Kidney (tissue), 14 donors: ENCODE results near the gene DAPK3. TPM values are rescaled to one million over a fixed set of nuclear protein-coding genes. Genes with fewer than 3 reads are reported as not detected.
A peak's percentile ranks its signal among the peaks of the same experiment; 100 is the strongest.

ENCODE experiments used
- DNase-seq, 5 donors: peaks; one replicate each; pipeline ENCODE4 v3.0.0-alpha.2; 2013 to 2020
- FAIRE-seq: peaks from 2 replicates; lab custom pipeline; 2012; peaks lifted over from hg19 to GRCh38; lab: Jason Lieb, UNC
- H3K27ac ChIP-seq, 2 donors: one replicate each; pipeline ENCODE4 v1.7.0; 2013; ENCODE audit warnings: low read depth in 2 of 2, low read length in 2 of 2, inconsistent platforms in 1 of 2
- H3K27me3 ChIP-seq: one replicate; pipeline ENCODE4 v1.7.1; 2013; ENCODE audit warnings: low read length, inconsistent platforms; ENCODE audit not compliant: control insufficient read depth, insufficient read depth
- H3K36me3 ChIP-seq, 3 donors: one replicate each; pipeline versions ENCODE4 v1.7.0 to v1.7.1; 2013; ENCODE audit warnings: low read length in 3 of 3, control low read depth in 1 of 3, inconsistent platforms in 1 of 3; ENCODE audit not compliant: insufficient read depth in 3 of 3, control insufficient read depth in 2 of 3
- H3K4me1 ChIP-seq, 3 donors: one replicate each; pipeline versions ENCODE4 v1.7.0 to v1.7.1; 2013; ENCODE audit warnings: low read length in 3 of 3, inconsistent platforms in 1 of 3, low read depth in 1 of 3; ENCODE audit not compliant: control insufficient read depth in 2 of 3, insufficient read depth in 2 of 3
- H3K4me3 ChIP-seq, 3 donors: one replicate each; pipeline versions ENCODE4 v1.7.0 to v1.8.1; 2013; ENCODE audit warnings: low read length in 3 of 3, control low read depth in 1 of 3, inconsistent platforms in 1 of 3
- H3K9ac ChIP-seq, 3 donors: one replicate each; pipeline versions ENCODE4 v1.7.0 to v1.7.1; 2013; ENCODE audit warnings: low read length in 3 of 3, control low read depth in 1 of 3, inconsistent platforms in 1 of 3
- H3K9me3 ChIP-seq, 3 donors: one replicate each; pipeline versions ENCODE4 v1.7.0 to v1.7.1; 2013; ENCODE audit warnings: low read length in 3 of 3, control low read depth in 1 of 3, inconsistent platforms in 1 of 3; ENCODE audit not compliant: control insufficient read depth in 2 of 3, insufficient read depth in 1 of 3
- CTCF ChIP-seq: IDR thresholded peaks from 3 replicates; pipeline ENCODE4 v1.5.1; 2012; ENCODE audit warnings: mild to moderate bottlenecking, moderate library complexity, borderline replicate concordance; ENCODE audit not compliant: insufficient read depth; ENCODE audit errors: extremely low read depth
- intact Hi-C: fragments of 100-400 bp; cut with DNase I; formaldehyde crosslinking; loops from one replicate; pipeline ENCODE4 v1.11.1; 2022
- polyA plus RNA-seq: library from polyadenylated mRNA; stranded (reverse); fragments of 350-450 nt; fragmentation: Illumina TruSeq; extraction: RNeasy Lipid Tissue Mini Kit (QIAGEN cat#74804); gene quantifications from one replicate; pipeline ENCODE4 v1.2.3, GENCODE V29; 2014; ENCODE audit warnings: low read depth, low replicate concordance; ENCODE audit not compliant: insufficient read depth
- total RNA-seq: library from RNA; stranded (reverse); fragmentation: NEBNext Ultra II Directional; extraction: Animal tissue kit (Norgen Biotek cat#: 25700); gene quantifications from one replicate; pipeline ENCODE4 v1.2.1, GENCODE V29; 2021
- donor health status: control.
- donor health status: control.
- donor health status: control.
- donor health status: control.
- donor health status: control.
- donor health status: DM: yes; HTN: yes; CAD: no.
- donor health status: Normal renal cell carcinoma (clear cell type).

The DAPK3 gene
- total and polyA plus RNA-seq, 2 donors from 2014 or later = 30.6 to 54.6 TPM

- Histone ChIP-seq H3K36me3 (peaks cover 4 to 51% (median 37%) of the 10 kb centered on the region in 3 donors), H3K4me3 (peak overlapping the region; percentile 76 to 100 (median 99)), H3K27ac (peak overlapping the region; percentile 96), H3K27me3 (no peaks in the 10 kb centered on the region), H3K9me3 (no peaks in the 10 kb centered on the region), H3K4me1 (peaks cover 11 to 29% (median 25%) of the 10 kb centered on the region in 3 donors), H3K9ac (peak overlapping the region; percentile 83 to 100 (median 98))
- TF ChIP-seq CTCF = no peak
- FAIRE-seq (no peak), DNase-seq (no peak)
- intact Hi-C loops = no loop called here
Observed at GRCh38 chr19:3984584-3984907, 13.6 kb upstream of the DAPK3 start.

DNA sequence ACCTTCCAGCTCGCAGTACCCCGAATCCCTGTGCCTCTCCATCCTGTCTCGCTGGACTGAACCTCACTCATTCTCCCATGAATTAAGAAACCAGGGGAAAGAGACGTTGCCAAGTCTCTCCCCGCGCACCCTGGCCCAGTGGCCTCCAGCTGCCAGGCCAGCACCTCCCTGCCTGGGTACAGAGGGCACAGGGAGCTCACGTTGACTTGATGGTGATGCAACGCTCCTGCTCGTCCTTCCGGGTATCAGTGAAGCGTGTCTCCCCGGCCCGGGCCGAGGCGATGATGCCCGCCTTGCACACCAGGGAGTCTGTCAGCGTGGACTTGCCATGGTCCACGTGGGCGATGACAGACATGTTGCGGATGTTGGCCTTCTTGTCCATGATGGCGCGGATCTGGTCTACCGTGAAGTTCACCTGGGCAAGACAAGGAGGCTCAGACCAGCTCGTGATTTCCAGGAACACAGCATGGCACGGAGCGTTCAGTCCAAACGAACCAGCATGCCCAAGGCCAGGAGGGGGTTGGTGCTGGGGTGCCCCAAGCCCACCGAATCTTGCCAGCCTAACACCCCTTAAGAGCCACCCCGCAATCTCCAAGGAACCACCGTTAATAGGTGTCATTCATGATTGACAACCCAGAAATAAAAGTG lies 13.2 kb upstream of the DAPK3 start:
- Histone ChIP-seq H3K9me3 (no peaks in the 10 kb centered on the region), H3K9ac (peak overlapping the region; percentile 83 to 100 (median 98)), H3K4me3 (peak overlapping the region; percentile 76 to 100 (median 99)), H3K4me1 (peaks cover 11 to 29% (median 25%) of the 10 kb centered on the region in 3 donors), H3K27ac (peak overlapping the region; percentile 96), H3K36me3 (peaks cover 4 to 56% (median 39%) of the 10 kb centered on the region in 3 donors), H3K27me3 (no peaks in the 10 kb centered on the region)
- intact Hi-C loops = no loop called here
- no peak for TF ChIP-seq CTCF
- peak in 2 of 5 donors; percentile 48 to 85 for DNase-seq
- no peak for FAIRE-seq

- Histone ChIP-seq H3K36me3 (peaks cover 4 to 58% (median 41%) of the 10 kb centered on the region in 3 donors), H3K27ac (peak overlapping the region; percentile 69 to 96), H3K4me3 (peak overlapping the region in 2 of 3 donors; percentile 76 to 100), H3K27me3 (no peaks in the 10 kb centered on the region), H3K9ac (peak overlapping the region in 2 of 3 donors; percentile 83 to 100), H3K4me1 (peaks cover 11 to 29% (median 25%) of the 10 kb centered on the region in 3 donors), H3K9me3 (no peaks in the 10 kb centered on the region)
- TF ChIP-seq CTCF = no peak
- FAIRE-seq (no peak), DNase-seq (no peak)
- intact Hi-C loops = no loop called here
Observed at GRCh38 chr19:3983542-3983914, 12.6 kb upstream of the DAPK3 start.
